NCI-H748 (cell line): ENCODE results near the gene TRABD2B.

Source experiments
- DNase-seq: peaks from one replicate; lab custom pipeline; 2025; ENCODE audit not compliant: unreplicated experiment; lab: John Stamatoyannopoulos, UW

The TRABD2B gene

GRCh38 chr1:47938520-47938919 is 58.7 kb downstream of the TRABD2B start:
- DNase-seq = no peak

DNA sequence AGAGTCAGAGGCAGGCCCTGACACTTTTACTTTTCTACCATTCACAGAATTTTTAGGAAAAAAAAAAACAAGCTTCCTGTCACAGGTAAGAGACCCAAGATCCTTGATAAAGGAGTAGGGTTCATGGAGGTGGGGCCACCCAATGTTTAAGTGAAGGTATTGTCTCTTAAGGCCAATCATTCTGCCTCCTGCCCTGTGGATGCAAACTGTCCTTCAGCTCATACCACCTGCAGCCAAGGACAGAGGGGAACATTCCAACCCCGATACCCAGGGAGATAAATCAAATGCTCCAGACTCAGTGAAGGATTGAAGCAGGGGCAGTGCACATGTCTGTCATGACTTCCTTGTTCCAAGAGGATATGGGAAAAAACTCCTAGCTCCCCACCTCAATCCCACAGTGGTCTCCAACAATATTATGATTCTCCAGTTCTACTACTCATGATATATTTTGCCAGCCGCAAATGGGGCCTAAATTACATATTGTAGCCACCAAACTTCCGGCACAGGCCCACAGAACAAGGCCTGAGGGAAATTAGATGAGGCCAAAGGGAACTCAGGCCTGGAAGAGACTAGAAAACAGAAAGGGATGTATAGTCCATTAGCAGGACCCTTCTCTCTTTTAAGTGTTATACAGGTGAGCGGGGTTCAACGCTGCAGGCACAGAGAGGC is 59.5 kb downstream of the TRABD2B start:
- no peak for DNase-seq

GRCh38 chr1:47936916-47937551 is 60.2 kb downstream of the TRABD2B start:
- no peak for DNase-seq

DNA sequence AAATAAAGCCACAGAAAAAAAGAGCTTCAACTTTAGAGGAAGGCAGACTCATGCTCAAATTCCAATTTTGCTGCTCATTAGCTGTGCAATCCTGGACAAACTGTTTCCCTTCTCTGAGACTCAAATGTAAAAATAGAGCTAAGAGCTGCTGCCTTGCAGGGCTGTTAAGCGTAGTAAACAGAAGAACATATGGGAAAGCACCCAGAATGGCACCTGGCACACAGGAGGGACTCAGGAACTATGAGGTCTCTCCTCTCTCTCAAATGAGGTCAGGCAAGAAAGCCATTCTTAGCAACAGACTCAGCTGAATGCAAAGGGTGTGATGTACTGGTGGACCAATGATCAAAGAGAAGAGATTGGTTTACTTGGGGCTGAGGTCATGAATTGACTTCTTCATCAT is 61.3 kb downstream of the TRABD2B start:
- no peak for DNase-seq

DNA sequence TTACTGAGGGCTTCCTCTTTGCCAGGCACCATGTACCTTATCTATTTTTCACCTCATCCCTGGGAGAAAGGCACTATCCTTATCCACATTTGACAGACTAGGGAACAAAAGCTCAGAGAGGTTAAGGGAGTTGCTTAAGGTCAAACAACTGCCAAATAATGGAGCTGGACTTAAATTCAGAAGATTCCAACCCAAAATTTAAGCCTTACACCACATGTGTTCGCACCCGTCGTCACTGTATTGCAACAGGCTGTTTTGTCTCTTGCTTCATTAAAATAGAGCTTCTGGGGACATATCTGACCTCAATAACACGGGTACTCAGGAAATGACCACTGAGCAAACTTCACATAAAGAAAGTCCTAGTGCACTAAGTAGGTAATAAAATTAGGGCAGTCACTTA is 62.0 kb downstream of the TRABD2B start:
- DNase-seq = no peak

GRCh38 chr1:47934243-47934805 is 62.9 kb downstream of the TRABD2B start:
- DNase-seq = no peak

DNA sequence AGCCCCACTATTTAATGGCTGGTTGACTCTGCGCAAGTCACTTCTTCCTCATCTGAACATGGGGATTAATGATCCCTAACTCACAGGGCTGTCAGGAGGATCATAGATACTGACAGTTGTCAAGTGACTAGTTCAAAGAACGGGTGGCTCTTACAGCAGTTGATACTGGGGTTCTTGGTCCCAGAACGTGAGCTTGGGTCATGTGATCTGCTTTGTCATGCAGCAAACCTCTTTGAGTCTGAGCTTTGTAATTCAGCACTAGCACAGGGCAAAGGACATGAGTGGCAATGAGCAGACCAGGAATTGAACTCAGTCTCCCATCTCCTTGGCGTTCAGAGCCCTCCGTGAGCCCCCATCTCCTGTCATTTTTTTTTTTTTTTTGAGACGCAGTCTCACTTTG is 64.4 kb downstream of the TRABD2B start:
- no peak for DNase-seq

DNA sequence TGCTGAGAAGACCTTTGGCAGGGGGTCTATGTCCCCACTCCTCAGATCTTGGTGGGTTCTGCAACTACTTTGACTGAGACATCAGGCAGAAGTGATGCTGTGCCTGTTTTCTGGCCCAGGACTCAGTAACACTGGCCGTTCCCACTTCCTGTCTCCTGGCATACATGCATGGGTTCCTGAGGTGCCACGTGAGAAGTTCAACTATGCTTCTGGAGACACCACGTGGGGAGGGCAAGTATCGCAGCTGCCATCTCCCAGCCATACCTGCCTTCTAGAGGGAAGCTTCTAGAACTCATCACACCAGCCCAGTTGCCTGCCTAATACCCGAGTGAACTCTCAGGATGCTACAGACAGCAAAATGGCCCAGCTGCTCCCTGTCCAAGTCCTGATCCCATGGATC is 65.8 kb downstream of the TRABD2B start:
- DNase-seq = peak; percentile 68

- no peak for DNase-seq
Observed at GRCh38 chr1:47930210-47930840, 66.9 kb downstream of the TRABD2B start.

- no peak for DNase-seq
Observed at GRCh38 chr1:47927165-47927564, 70.0 kb downstream of the TRABD2B start.

DNA sequence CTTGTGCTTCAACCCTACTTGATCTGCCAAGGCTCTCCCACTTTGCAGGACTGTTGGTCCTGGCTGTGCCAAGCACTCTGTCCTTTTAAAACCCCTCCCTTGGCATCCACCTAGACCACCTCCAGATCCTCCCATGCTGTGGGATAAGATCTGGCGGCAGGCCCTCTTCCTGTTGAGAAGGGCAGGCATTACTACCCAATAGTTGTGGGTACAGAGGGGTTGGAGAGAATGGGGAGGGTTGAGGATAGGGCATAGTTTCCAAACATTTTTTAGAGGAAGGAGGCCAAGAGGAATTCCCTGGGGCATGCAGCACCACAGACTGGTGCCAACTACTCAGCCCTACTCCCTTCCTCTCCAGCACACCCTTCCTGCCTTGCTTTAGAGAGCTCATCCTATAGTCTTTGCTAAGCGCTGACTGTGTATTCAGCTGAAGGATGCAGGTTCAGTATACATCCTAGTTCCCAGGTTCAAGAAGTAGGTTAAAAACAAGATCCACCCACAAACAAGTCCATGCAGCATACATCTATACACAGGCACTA is 70.7 kb downstream of the TRABD2B start:
- DNase-seq = no peak

DNA sequence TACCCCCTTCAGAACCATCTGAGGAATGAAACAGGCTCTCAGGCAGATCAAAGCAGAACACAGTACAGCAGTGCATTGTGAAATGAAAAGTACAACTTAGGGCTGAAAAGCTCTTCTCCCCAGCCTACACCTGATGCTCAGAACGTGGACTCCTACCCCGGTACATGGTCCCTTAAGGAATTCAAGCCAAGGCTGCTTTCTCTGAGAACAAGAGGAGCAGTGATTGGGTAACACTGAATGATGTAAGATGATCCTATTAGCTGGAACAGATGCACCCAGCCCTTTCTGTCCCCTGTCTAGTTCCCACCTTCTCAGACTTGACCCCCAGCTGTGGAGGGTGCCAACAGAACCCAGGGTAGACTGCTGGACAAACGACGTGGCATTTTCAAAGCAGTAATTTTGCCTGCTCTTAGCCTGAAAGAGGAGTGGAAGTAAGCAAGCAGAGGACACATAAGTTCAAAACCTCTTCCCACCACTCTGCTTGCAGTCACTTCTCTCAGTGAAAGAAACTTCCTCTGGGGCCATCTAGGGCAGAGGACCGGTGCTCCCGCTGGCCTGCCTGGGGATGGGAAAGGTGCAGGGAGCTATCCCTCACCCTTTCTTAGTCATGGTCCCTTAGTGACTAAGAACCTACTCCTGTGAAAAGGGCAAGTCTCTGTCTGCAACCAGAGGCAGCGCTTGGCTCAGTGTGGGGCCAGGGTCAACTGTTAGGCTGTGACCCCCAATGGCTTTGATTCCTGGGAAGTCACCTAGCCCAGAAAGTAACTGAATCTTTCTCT is 72.7 kb downstream of the TRABD2B start:
- DNase-seq = no peak

DNA sequence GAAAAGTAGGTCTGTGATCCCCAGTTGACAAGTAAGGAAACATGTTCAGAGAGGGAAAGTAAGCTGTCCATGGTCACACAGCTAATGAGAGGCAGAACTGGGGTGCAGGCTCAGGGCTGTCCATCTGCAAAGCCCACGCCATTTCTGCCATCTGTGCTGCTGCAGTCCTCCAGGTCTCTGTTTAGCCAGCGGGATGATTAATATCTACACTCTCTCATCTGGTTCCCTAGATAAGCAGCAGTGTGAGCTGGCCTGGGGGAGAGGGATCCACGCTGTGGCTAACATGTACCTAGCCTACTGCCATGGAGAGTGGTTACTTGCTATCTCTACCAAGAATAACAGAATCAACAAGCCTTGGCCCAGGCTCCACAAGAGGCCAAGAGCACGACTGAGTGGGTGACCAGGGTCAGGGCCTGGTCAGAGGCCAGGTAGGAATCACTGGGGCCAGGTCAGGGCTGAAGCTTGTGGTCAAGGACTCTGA is 75.2 kb downstream of the TRABD2B start:
- no peak for DNase-seq

GRCh38 chr1:47919113-47919833 is 77.9 kb downstream of the TRABD2B start:
- DNase-seq = no peak

GRCh38 chr1:47918257-47918867 is 78.8 kb downstream of the TRABD2B start:
- no peak for DNase-seq

DNA sequence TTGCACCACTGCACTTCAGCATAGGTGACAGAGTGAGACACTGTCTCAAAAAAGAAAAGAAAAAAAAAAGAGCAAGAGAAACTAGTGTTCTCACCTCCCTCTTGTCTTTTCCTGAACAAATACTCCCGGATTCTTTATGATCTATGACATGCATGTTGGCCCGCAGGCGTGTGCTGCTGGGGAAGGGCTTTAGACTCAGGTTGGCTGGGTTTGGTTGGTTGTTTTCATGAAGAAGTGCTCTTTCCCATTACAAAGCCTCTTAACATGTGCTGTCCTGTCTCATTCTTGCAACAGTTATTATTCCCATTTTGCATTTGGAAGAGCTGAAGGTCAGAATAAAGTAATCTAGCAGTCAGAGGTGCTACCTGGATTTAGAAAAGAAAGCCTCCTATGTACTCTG is 79.5 kb downstream of the TRABD2B start:
- DNase-seq = no peak

- no peak for DNase-seq
Observed at GRCh38 chr1:47915677-47916353, 81.4 kb downstream of the TRABD2B start.

DNA sequence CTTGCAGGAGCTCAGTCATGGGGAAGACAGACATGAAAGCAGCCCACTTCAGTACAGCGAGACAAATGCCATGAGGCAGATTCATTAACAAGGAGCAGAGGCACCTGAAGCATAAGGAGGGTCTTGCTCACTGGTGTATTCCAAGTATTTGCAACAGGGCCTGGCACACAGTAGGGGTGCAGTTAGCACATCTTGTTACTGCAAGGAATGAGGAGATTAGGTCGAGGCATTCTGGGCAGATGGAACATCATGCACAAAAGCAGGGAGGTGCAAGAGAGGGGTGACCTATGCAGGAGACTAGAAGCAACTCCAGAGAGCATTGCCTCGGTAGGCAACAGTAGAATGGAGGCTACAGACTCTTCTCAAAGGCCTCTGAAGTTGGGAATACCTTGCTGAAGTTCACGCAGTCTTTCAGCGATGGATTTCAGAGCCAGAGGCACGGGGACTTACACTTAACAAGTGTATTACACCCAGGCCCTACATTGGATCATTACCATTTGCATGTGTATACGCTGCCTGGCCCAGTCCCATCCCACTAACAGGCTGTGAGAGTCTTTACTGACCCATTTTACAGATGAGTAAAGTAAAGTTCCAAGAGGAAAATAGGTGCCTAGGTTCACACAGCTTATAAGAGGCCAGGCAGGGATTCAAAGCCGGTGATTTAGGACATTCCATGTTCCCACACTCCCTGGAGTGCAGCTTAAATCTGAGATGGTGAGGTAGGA is 82.1 kb downstream of the TRABD2B start:
- no peak for DNase-seq
